Breast epithelium (tissue), 3 donors: ENCODE results near the gene FARP1.

ENCODE experiments used
- POLR2A ChIP-seq: fragments of 450-650 bp; IDR thresholded peaks from one replicate; pipeline ENCODE4 v1.6.1; 2016; ENCODE audit warnings: antibody characterized with exemption, mild to moderate bottlenecking, moderate library complexity
- POLR2AphosphoS5 ChIP-seq, 3 donors: sonication (generic); formaldehyde crosslinking; IDR thresholded peaks; one replicate each; pipeline ENCODE4 v1.6.1; 2017; ENCODE audit warnings: antibody characterized with exemption in 3 of 3
- TF ChIP-seq, protein P1 (sequence below), 3 donors: fragments of 450-650 bp; IDR thresholded peaks; one replicate each; pipeline ENCODE4 v1.5.1; 2016 to 2017; ENCODE audit warnings: antibody characterized with exemption in 3 of 3, mild to moderate bottlenecking in 3 of 3, moderate library complexity in 3 of 3

DNA sequence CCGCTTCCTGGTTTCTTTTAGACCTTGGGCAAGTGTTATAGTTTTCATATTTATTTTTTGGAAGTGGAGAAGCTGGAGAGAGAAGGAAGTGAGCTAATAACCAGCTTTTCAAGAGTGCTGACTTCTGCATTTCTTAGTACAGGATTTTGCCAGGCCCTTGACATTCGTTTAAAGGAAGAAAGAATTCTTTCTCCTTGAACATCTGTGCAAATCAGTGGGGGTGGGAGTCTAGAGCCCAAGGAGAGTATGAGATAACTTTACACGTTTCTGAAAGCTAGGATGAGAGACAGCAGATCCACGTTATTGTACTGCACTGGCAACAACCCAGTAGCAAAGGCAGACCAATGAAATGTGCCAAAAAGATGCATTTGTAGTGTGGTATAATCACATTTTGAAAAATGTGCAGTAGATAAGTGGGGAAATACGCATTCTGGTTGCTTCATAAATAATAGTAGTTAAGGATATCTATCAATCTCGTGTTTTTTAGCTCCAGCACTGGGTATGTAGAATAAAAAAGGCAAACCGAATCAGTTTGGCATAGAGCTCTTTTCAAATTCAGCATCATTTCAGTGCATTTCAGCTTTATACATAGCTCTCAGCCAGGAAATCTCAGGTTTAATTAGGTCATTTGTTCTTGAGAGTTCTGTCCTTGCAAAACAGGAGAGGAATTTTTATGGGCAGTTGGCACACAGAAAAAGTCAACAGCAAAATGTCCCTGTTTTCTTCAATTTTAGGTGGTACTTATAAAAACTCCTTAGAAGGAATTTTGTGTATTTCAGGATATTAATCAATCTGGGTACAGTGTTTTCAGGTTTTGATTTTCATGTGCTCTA is 29.9 kb downstream of the FARP1 start:
- TF ChIP-seq POLR2A (no peak), POLR2AphosphoS5 (IDR thresholded peaks at IDR 0.05) (no peak)
- TF ChIP-seq, protein P1, sequence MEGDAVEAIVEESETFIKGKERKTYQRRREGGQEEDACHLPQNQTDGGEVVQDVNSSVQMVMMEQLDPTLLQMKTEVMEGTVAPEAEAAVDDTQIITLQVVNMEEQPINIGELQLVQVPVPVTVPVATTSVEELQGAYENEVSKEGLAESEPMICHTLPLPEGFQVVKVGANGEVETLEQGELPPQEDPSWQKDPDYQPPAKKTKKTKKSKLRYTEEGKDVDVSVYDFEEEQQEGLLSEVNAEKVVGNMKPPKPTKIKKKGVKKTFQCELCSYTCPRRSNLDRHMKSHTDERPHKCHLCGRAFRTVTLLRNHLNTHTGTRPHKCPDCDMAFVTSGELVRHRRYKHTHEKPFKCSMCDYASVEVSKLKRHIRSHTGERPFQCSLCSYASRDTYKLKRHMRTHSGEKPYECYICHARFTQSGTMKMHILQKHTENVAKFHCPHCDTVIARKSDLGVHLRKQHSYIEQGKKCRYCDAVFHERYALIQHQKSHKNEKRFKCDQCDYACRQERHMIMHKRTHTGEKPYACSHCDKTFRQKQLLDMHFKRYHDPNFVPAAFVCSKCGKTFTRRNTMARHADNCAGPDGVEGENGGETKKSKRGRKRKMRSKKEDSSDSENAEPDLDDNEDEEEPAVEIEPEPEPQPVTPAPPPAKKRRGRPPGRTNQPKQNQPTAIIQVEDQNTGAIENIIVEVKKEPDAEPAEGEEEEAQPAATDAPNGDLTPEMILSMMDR (IDR thresholded peaks at IDR 0.05) = no peak
